ENCODE measurements around the gene SNX8.

The SNX8 gene

GRCh38 chr7:2228921-2229320, 85.3 kb downstream of the SNX8 start:
- no peak overlapping the region for H3K4me3 ChIP-seq (ENCODE audit: low read length)
- DNase-seq (ENCODE audit: low read depth) = no peak
- no peak for TF ChIP-seq CTCF (conservative IDR thresholded peaks at IDR 0.05; ENCODE audit: low read depth, low read length)

- TF ChIP-seq CTCF (conservative IDR thresholded peaks at IDR 0.05; ENCODE audit: low read depth, low read length) = no peak
- H3K4me3 ChIP-seq (ENCODE audit: low read length) = no peak overlapping the region
- DNase-seq (ENCODE audit: low read depth) = no peak
Observed at GRCh38 chr7:2227699-2228098, 86.5 kb downstream of the SNX8 start.

GRCh38 chr7:2225830-2226229, 88.4 kb downstream of the SNX8 start:
- no peak for TF ChIP-seq CTCF (conservative IDR thresholded peaks at IDR 0.05; ENCODE audit: low read depth, low read length)
- no peak overlapping the region for H3K4me3 ChIP-seq (ENCODE audit: low read length)
- DNase-seq (ENCODE audit: low read depth) = no peak

- H3K4me3 ChIP-seq (ENCODE audit: low read length) = no peak overlapping the region
- no peak for TF ChIP-seq CTCF (conservative IDR thresholded peaks at IDR 0.05; ENCODE audit: low read depth, low read length)
- DNase-seq (ENCODE audit: low read depth) = no peak
Observed at GRCh38 chr7:2225336-2225735, 88.9 kb downstream of the SNX8 start.

GRCh38 chr7:2224934-2225333, 89.3 kb downstream of the SNX8 start:
- no peak for TF ChIP-seq CTCF (conservative IDR thresholded peaks at IDR 0.05; ENCODE audit: low read depth, low read length)
- no peak for DNase-seq (ENCODE audit: low read depth)
- no peak overlapping the region for H3K4me3 ChIP-seq (ENCODE audit: low read length)

- H3K4me3 ChIP-seq (ENCODE audit: low read length) = no peak overlapping the region
- TF ChIP-seq CTCF (conservative IDR thresholded peaks at IDR 0.05; ENCODE audit: low read depth, low read length) = no peak
- DNase-seq (ENCODE audit: low read depth) = no peak
Observed at GRCh38 chr7:2224491-2224928, 89.7 kb downstream of the SNX8 start.

- no peak overlapping the region for H3K4me3 ChIP-seq (ENCODE audit: low read length)
- no peak for DNase-seq (ENCODE audit: low read depth)
- TF ChIP-seq CTCF (conservative IDR thresholded peaks at IDR 0.05; ENCODE audit: low read depth, low read length) = no peak
Observed at GRCh38 chr7:2223321-2223720, 90.9 kb downstream of the SNX8 start.

All from retinal pigment epithelial cell (primary cell).